GM12878 (cell line): ENCODE results near the gene CLASP1. TPM values are rescaled to one million over a fixed set of nuclear protein-coding genes. Genes with fewer than 3 reads are reported as not detected.

ENCODE experiments used
- ATAC-seq: fragments of 200-7000 bp; cut with Tn5 transposase; 3 replicates; pipeline ENCODE4 v1.9.1; 2020; ENCODE audit warnings: mild to moderate bottlenecking, moderate library complexity
- BruUV-seq: library from RNA; stranded (reverse); fragments of 400-500 nt; replicated peaks from 2 replicates; lab custom pipeline; 2021; lab: Mats Ljungman, UMichigan
- CTCF ChIA-PET: fragments of 300-600 bp; sonication (Branson Sonifier 250); formaldehyde crosslinking; extraction: SDS; loops from one replicate; lab custom pipeline; 2021; ENCODE audit warnings: inconsistent platforms; lab: Yijun Ruan, JAX
- POLR2A ChIA-PET: fragments of 350-600 bp; formaldehyde crosslinking; extraction: SDS; loops from one replicate; lab custom pipeline; 2021; ENCODE audit warnings: inconsistent platforms; lab: Charles Lee
- RAD21 ChIA-PET: fragments of 300-600 bp; sonication (Branson Sonifier 250); formaldehyde crosslinking; loops from one replicate; lab custom pipeline; 2023; ENCODE audit warnings: antibody characterized with exemption; ENCODE audit not compliant: unreplicated experiment; lab: Charles Lee
- SMC1A ChIA-PET: fragments of 300-600 bp; sonication (Branson Sonifier 250); formaldehyde crosslinking; loops from one replicate; lab custom pipeline; 2023; ENCODE audit not compliant: unreplicated experiment, uncharacterized antibody; lab: Charles Lee
- DNase-seq: peaks from one replicate; pipeline ENCODE4 v3.0.0-alpha.2; 2011; ENCODE audit warnings: low read depth, low spot score
- FAIRE-seq: peaks from 3 replicates; lab custom pipeline; 2011; peaks lifted over from hg19 to GRCh38; lab: Jason Lieb, UNC
- H2AFZ ChIP-seq: 2 replicates; pipeline ENCODE4 v1.6.0; 2011; ENCODE audit warnings: low read depth, low read length, control low read depth; ENCODE audit not compliant: control insufficient read depth
- H3K27ac ChIP-seq: 2 replicates; pipeline ENCODE4 v1.5.1; 2011; ENCODE audit warnings: control low read depth; ENCODE audit not compliant: control insufficient read depth, insufficient read depth
- H3K27me3 ChIP-seq, 2 experiments: replicated peaks in 1 of 2; 2 replicates each; pipeline versions ENCODE4 v1.6.0 to v1.6.1; 2011; ENCODE audit warnings: low read length in 1 of 2; ENCODE audit not compliant: control insufficient read depth in 2 of 2, insufficient read depth in 2 of 2
- H3K36me3 ChIP-seq, 2 experiments: 2 replicates each; pipeline ENCODE4 v1.5.1; 2011; ENCODE audit warnings: low read length in 1 of 2; ENCODE audit not compliant: control insufficient read depth in 2 of 2, insufficient read depth in 2 of 2
- H3K4me1 ChIP-seq: 2 replicates; pipeline ENCODE4 v1.6.1; 2011; ENCODE audit warnings: mild to moderate bottlenecking, low read length, moderate library complexity, mixed read lengths; ENCODE audit not compliant: control insufficient read depth, insufficient read depth
- H3K4me2 ChIP-seq: 2 replicates; pipeline ENCODE4 v1.6.0; 2011; ENCODE audit warnings: control low read depth; ENCODE audit not compliant: control insufficient read depth, insufficient read depth
- H3K4me3 ChIP-seq: fragments of 200-600 bp; sonication (generic); 2 replicates; pipeline ENCODE4 v1.5.1; 2016
- H3K79me2 ChIP-seq: 2 replicates; pipeline ENCODE4 v1.6.0; 2011; ENCODE audit warnings: low read length; ENCODE audit not compliant: control insufficient read depth, insufficient read depth
- H3K9ac ChIP-seq: 2 replicates; pipeline ENCODE4 v1.8.0; 2011; ENCODE audit warnings: low read length, control low read depth, mixed read lengths; ENCODE audit not compliant: control insufficient read depth, insufficient read depth
- H3K9me3 ChIP-seq: replicated peaks from 3 replicates; pipeline ENCODE4 v1.5.1; 2011; ENCODE audit warnings: mild to moderate bottlenecking, low read length; ENCODE audit not compliant: control insufficient read depth, insufficient read depth
- H4K20me1 ChIP-seq: 2 replicates; pipeline ENCODE4 v1.6.0; 2011; ENCODE audit not compliant: control insufficient read depth, insufficient read depth
- EGR1 ChIP-seq, 2 experiments: IDR thresholded peaks; 1 replicate in 1 of 2; 2 replicates in 1 of 2; pipeline ENCODE4 v1.6.1; 2011 to 2012; ENCODE audit warnings: low read depth in 2 of 2, low read length in 2 of 2, borderline replicate concordance in 1 of 2, mild to moderate bottlenecking in 1 of 2, moderate library complexity in 1 of 2
- FOS ChIP-seq: IDR thresholded peaks from 3 replicates; pipeline ENCODE4 v1.6.1; 2011; ENCODE audit warnings: borderline replicate concordance; ENCODE audit not compliant: insufficient read length; ENCODE audit errors: extremely low read depth
- GATAD2B ChIP-seq: fragments of 450-650 bp; conservative IDR thresholded peaks from 2 replicates; pipeline ENCODE4 v1.6.1; 2017; ENCODE audit warnings: low read depth, mild to moderate bottlenecking, moderate library complexity
- SPI1 ChIP-seq: IDR thresholded peaks from 2 replicates; pipeline ENCODE4 v1.6.1; 2011; ENCODE audit warnings: low read depth, mild to moderate bottlenecking, low read length, moderate library complexity, borderline replicate concordance; ENCODE audit not compliant: insufficient read depth
- SREBF1 ChIP-seq: IDR thresholded peaks from 2 replicates; pipeline ENCODE4 v1.6.1; 2012; ENCODE audit warnings: mild to moderate bottlenecking, low read length
- ZNF622 ChIP-seq: fragments of 450-650 bp; IDR thresholded peaks from 2 replicates; pipeline ENCODE4 v1.6.1; 2017; ENCODE audit warnings: mild to moderate bottlenecking, inconsistent platforms
- WGBS: methylation state at CpG from one replicate; pipeline ENCODE4 v1.1.6; 2016; ENCODE audit warnings: low lambda C conversion rate; ENCODE audit not compliant: insufficient replicate concordance, insufficient coverage; ENCODE audit errors: missing lambda C conversion rate; 5-methylcytosine and 5-hydroxymethylcytosine counted together
- in situ Hi-C: fragments of 300-500 bp; cut with MboI; formaldehyde crosslinking; loops from 9 replicates; pipeline ENCODE4 v1.14.3; 2018; ENCODE audit warnings: mixed read lengths
- intact Hi-C: fragments of 100-400 bp; cut with micrococcal nuclease; formaldehyde crosslinking; loops from one replicate; pipeline ENCODE4 v1.14.2; 2022; ENCODE audit not compliant: unreplicated experiment
- polyA plus RNA-seq, 11 experiments: library from polyadenylated mRNA; depleted of rRNA in 4 of 11; unstranded in 6 of 11; stranded (reverse) in 5 of 11; fragments of >200 nt; fragmentation: Nextera tagmentation in 4 of 11; fragmentation: Illumina TruSeq in 1 of 11; extraction: Ambion mirVana in 4 of 11; extraction: Trizol in 1 of 11; gene quantifications; 1 replicate in 1 of 11; 2 replicates in 10 of 11; pipeline versions ENCODE4 v1.2.1 to v1.2.3, GENCODE V29; 2011 to 2016; ENCODE audit warnings: inconsistent platforms in 2 of 11, missing spikeins in 2 of 11, low read depth in 1 of 11
- total RNA-seq, 4 experiments: library from RNA; depleted of rRNA in 3 of 4; stranded (reverse); fragments of >200 nt in 3 of 4; fragmentation: Illumina TruSeq in 1 of 4; extraction: Trizol in 1 of 4; gene quantifications; 2 replicates each; pipeline versions ENCODE4 v1.2.1 to v1.2.3, GENCODE V29; 2013 to 2021
- TF ChIP-seq, protein P1 (sequence below): fragments of 450-650 bp; IDR thresholded peaks from 2 replicates; pipeline ENCODE4 v1.6.1; 2016; ENCODE audit warnings: mild to moderate bottlenecking
- TF ChIP-seq, protein P2 (sequence below): IDR thresholded peaks from 2 replicates; pipeline ENCODE4 v1.6.1; 2011; ENCODE audit warnings: low read depth, mild to moderate bottlenecking, low read length, moderate library complexity, borderline replicate concordance; ENCODE audit errors: extremely low read depth
- TF ChIP-seq, protein P3 (sequence below): fragments of 150-350 bp; IDR thresholded peaks from 2 replicates; pipeline ENCODE4 v1.6.1; 2016; ENCODE audit warnings: low read depth, low read length
- TF ChIP-seq, protein P4 (sequence below): fragments of 450-650 bp; IDR thresholded peaks from 2 replicates; pipeline ENCODE4 v1.6.1; 2017; ENCODE audit warnings: mild to moderate bottlenecking
- TF ChIP-seq, protein P5 (sequence below): fragments of 450-650 bp; conservative IDR thresholded peaks from 2 replicates; pipeline ENCODE4 v1.6.1; 2017; ENCODE audit warnings: mild to moderate bottlenecking, moderate library complexity

The CLASP1 gene
- total and polyA plus RNA-seq, 10 of the 15 experiments (the other 5 are each of a cell fraction or from before 2014, with no cell fraction given) = 1.4 to 62.4 (median 32.9) TPM

DNA sequence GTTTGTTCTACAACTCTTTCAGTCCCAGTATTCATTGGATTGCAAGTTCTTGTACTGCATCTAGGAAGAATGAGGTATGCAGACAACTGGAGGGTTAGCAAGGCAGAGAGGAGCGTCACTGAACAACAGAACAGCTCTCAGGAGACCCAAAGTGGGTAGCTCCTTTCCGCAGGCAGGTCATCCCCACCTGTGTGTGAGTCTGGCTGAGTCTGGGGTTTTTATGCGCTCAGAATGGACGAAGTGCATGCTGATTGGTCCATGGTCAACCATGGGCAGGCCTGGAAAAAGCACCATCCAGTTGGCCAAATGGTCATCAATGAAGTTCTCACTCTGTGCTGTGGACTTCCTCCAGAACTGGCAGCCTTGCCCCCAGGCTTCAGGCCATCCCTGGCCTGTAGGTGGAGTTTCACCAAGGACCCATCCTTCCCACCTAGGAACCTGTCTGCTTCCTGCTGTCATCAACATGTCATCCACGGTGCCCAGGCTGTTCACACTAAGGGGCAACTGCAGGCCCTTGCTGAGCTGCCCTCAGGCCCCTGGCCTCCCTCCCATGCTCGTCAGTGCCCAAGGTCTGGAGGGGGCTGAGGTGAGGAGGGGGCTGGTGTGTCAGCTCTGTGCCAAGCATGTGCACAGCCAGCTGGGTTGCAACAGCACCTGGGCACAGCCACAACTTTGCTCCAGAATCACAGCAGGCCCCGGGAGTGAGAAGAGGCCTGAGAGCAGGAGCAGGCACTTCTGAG lies 353.2 kb downstream of the CLASP1 start:
- BruUV-seq = no TSS peak
- H3K4me2 ChIP-seq = no peak overlapping the region
- H3K9ac ChIP-seq = no peak overlapping the region
- H3K27ac ChIP-seq = no peak overlapping the region
- no peak overlapping the region for H2AFZ ChIP-seq
- ATAC-seq (no peak), DNase-seq (no peak), FAIRE-seq (no peak)
- in situ Hi-C loops (no loop called here), intact Hi-C loops (no loop called here)
- no peaks in the 10 kb centered on the region for H3K36me3 ChIP-seq
- ChIA-PET RAD21 (no interaction called here), CTCF (no interaction called here), POLR2A (no interaction called here), SMC1A (no interaction called here)
- TF ChIP-seq, protein P1, sequence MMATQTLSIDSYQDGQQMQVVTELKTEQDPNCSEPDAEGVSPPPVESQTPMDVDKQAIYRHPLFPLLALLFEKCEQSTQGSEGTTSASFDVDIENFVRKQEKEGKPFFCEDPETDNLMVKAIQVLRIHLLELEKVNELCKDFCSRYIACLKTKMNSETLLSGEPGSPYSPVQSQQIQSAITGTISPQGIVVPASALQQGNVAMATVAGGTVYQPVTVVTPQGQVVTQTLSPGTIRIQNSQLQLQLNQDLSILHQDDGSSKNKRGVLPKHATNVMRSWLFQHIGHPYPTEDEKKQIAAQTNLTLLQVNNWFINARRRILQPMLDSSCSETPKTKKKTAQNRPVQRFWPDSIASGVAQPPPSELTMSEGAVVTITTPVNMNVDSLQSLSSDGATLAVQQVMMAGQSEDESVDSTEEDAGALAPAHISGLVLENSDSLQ = no peak
- no peak for TF ChIP-seq EGR1 (IDR thresholded peaks at IDR 0.05; ENCODE audit: borderline replicate concordance in 1 of 2, low read depth in 2 of 2, low read length in 2 of 2)
- TF ChIP-seq, protein P2, sequence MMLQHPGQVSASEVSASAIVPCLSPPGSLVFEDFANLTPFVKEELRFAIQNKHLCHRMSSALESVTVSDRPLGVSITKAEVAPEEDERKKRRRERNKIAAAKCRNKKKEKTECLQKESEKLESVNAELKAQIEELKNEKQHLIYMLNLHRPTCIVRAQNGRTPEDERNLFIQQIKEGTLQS = no peak
- no peak for TF ChIP-seq GATAD2B
- no peak for TF ChIP-seq SPI1
- TF ChIP-seq, protein P3, sequence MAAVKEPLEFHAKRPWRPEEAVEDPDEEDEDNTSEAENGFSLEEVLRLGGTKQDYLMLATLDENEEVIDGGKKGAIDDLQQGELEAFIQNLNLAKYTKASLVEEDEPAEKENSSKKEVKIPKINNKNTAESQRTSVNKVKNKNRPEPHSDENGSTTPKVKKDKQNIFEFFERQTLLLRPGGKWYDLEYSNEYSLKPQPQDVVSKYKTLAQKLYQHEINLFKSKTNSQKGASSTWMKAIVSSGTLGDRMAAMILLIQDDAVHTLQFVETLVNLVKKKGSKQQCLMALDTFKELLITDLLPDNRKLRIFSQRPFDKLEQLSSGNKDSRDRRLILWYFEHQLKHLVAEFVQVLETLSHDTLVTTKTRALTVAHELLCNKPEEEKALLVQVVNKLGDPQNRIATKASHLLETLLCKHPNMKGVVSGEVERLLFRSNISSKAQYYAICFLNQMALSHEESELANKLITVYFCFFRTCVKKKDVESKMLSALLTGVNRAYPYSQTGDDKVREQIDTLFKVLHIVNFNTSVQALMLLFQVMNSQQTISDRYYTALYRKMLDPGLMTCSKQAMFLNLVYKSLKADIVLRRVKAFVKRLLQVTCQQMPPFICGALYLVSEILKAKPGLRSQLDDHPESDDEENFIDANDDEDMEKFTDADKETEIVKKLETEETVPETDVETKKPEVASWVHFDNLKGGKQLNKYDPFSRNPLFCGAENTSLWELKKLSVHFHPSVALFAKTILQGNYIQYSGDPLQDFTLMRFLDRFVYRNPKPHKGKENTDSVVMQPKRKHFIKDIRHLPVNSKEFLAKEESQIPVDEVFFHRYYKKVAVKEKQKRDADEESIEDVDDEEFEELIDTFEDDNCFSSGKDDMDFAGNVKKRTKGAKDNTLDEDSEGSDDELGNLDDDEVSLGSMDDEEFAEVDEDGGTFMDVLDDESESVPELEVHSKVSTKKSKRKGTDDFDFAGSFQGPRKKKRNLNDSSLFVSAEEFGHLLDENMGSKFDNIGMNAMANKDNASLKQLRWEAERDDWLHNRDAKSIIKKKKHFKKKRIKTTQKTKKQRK = no peak
- TF ChIP-seq ZNF622 = no peak
- no peak for TF ChIP-seq FOS
- TF ChIP-seq, protein P4, sequence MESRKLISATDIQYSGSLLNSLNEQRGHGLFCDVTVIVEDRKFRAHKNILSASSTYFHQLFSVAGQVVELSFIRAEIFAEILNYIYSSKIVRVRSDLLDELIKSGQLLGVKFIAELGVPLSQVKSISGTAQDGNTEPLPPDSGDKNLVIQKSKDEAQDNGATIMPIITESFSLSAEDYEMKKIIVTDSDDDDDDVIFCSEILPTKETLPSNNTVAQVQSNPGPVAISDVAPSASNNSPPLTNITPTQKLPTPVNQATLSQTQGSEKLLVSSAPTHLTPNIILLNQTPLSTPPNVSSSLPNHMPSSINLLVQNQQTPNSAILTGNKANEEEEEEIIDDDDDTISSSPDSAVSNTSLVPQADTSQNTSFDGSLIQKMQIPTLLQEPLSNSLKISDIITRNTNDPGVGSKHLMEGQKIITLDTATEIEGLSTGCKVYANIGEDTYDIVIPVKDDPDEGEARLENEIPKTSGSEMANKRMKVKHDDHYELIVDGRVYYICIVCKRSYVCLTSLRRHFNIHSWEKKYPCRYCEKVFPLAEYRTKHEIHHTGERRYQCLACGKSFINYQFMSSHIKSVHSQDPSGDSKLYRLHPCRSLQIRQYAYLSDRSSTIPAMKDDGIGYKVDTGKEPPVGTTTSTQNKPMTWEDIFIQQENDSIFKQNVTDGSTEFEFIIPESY = no peak
- TF ChIP-seq SREBF1 = no peak
- TF ChIP-seq, protein P5, sequence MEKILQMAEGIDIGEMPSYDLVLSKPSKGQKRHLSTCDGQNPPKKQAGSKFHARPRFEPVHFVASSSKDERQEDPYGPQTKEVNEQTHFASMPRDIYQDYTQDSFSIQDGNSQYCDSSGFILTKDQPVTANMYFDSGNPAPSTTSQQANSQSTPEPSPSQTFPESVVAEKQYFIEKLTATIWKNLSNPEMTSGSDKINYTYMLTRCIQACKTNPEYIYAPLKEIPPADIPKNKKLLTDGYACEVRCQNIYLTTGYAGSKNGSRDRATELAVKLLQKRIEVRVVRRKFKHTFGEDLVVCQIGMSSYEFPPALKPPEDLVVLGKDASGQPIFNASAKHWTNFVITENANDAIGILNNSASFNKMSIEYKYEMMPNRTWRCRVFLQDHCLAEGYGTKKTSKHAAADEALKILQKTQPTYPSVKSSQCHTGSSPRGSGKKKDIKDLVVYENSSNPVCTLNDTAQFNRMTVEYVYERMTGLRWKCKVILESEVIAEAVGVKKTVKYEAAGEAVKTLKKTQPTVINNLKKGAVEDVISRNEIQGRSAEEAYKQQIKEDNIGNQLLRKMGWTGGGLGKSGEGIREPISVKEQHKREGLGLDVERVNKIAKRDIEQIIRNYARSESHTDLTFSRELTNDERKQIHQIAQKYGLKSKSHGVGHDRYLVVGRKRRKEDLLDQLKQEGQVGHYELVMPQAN = no peak
- H3K4me1 ChIP-seq = no peaks in the 10 kb centered on the region
- H4K20me1 ChIP-seq = no peaks in the 10 kb centered on the region
- H3K4me3 ChIP-seq = no peak overlapping the region
- no peaks in the 10 kb centered on the region; the same call in 2 of the 3 replicates for H3K9me3 ChIP-seq
- 27% methylated on average over 7 of the region's 7 CpGs for WGBS
- no peaks in the 10 kb centered on the region for H3K27me3 ChIP-seq
- no peaks in the 10 kb centered on the region for H3K79me2 ChIP-seq
